Epithelial cell of proximal tubule (primary cell): ENCODE data around the gene MX2. TPM values are rescaled to one million over a fixed set of nuclear protein-coding genes. Genes with fewer than 3 reads are reported as not detected.

Experiments used
- DNase-seq: peaks from one replicate; pipeline ENCODE4 v3.0.0-alpha.2; 2011; ENCODE audit warnings: low read depth
- H3K4me3 ChIP-seq: 2 replicates; pipeline ENCODE4 v1.5.1; 2011; ENCODE audit warnings: low read depth, mild to moderate bottlenecking, low read length
- CTCF ChIP-seq: conservative IDR thresholded peaks from 2 replicates; pipeline ENCODE4 v1.5.1; 2012; ENCODE audit warnings: low read depth, mild to moderate bottlenecking, low read length
- total RNA-seq: library from RNA; depleted of rRNA; stranded (reverse); fragments of >200 nt; gene quantifications from 2 replicates; pipeline ENCODE4 v1.2.3, GENCODE V29; 2015

The MX2 gene
- total RNA-seq, 1 donor from 2014 or later: 0.12 TPM

DNA sequence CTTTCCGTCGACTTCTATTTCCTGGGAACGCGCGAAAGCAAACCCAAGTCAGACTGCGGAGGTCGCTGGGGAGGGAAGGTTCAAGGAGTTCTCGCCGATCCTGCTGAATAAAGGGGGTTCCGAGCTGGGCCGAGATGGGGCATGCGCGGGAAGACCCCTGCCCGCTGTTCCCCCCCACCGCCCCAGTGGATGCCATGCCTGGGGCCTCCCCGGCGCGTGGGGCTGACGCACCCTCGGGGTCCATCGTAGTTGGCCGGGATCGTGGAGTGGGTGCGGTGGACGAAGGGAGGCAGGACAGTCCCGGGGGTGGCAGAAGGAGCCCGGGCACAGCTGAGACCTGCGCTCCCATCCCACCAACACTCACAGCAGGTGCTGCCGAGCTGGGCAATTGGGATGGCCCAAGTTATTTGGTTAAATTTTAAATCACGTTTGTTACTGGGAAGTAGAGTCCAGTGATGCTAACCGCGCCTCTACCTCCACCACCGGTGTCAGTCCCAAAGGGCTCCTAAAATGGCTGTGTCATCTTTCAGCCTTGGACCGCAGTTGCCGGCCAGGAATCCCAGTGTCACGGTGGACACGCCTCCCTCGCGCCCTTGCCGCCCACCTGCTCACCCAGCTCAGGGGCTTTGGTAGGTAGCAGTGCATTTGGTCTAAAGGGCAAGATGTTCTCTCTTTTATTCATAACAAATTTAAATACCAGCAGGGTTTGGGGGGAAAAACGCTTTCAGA lies 65.0 kb downstream of the MX2 start:
- DNase-seq: no peak
- TF ChIP-seq CTCF: no peak
- H3K4me3 ChIP-seq: peak overlapping the region; percentile 72

GRCh38 chr21:41427556-41427955 lies 65.7 kb downstream of the MX2 start:
- DNase-seq: no peak
- H3K4me3 ChIP-seq: no peak overlapping the region
- no peak for TF ChIP-seq CTCF

DNA sequence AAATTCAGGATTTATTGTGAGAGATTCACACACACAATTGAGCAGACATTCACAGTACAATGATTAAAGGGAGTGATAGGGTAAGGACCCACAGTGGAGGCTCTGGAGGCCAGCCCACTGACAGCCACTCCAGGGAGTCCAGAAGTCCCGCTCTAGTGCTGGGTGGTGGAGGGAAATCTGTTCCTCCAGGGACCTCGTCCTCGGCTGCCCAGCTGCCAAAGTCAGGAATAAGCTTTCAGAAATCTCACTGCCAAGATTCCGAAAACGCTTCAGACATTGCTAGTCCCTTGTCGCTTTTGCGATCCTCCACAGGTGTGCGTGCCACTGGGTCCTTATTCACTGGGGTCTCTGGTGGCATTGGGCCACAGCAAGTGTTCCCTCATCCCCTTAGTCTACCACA lies 66.5 kb downstream of the MX2 start:
- no peak overlapping the region for H3K4me3 ChIP-seq
- no peak for TF ChIP-seq CTCF
- DNase-seq: no peak

GRCh38 chr21:41428847-41429246 lies 67.0 kb downstream of the MX2 start:
- H3K4me3 ChIP-seq: no peak overlapping the region
- DNase-seq: no peak
- no peak for TF ChIP-seq CTCF

DNA sequence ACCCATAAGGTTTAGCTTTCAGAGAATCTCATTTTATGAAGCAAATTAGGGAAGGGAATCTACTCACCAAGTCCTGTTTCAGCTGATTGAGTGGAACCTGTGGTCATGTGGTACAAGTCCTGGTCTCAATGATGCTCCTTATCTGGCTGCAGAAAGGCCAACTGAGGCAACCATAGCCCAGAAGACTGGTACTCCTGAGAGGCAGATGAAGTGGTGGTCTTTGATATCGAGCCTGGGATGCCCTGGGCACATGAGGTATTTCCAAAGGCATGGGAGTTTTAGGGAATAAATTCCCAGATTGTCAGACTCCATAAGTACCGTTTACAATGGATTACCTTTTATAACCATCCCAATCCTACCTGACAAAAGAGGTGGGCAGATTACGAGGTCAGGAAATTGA lies 67.5 kb downstream of the MX2 start:
- no peak overlapping the region for H3K4me3 ChIP-seq
- no peak for TF ChIP-seq CTCF
- DNase-seq: no peak

- H3K4me3 ChIP-seq: no peak overlapping the region
- DNase-seq: no peak
- no peak for TF ChIP-seq CTCF
These were observed 68.2 kb downstream of the MX2 start for GRCh38 chr21:41429925-41430491.

- TF ChIP-seq CTCF: no peak
- DNase-seq: no peak
- H3K4me3 ChIP-seq: no peak overlapping the region
These were observed 70.1 kb downstream of the MX2 start for GRCh38 chr21:41431788-41432548.
